T-helper 22 cell (primary cell): ENCODE results near the gene ANKRD30BL.
"Not testable (repeated sequence)": the region's sequence is repeated elsewhere in the genome, so short reads cannot be mapped to it uniquely, and the experiment has no call there.

ENCODE experiments used
- DNase-seq: peaks from one replicate; pipeline ENCODE4 v3.0.0-alpha.2; 2020; ENCODE audit warnings: low read depth

ANKRD30BL gene, protein sequence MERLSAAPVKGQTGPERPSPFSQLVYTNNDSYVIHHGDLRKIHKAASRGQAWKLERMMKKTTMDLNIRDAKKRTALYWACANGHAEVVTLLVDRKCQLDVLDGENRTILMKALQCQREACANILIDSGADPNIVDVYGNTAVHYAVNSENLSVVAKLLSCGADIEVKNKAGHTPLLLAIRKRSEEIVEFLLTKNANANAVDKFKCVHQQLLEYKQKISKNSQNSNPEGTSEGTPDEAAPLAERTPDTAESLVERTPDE

DNA sequence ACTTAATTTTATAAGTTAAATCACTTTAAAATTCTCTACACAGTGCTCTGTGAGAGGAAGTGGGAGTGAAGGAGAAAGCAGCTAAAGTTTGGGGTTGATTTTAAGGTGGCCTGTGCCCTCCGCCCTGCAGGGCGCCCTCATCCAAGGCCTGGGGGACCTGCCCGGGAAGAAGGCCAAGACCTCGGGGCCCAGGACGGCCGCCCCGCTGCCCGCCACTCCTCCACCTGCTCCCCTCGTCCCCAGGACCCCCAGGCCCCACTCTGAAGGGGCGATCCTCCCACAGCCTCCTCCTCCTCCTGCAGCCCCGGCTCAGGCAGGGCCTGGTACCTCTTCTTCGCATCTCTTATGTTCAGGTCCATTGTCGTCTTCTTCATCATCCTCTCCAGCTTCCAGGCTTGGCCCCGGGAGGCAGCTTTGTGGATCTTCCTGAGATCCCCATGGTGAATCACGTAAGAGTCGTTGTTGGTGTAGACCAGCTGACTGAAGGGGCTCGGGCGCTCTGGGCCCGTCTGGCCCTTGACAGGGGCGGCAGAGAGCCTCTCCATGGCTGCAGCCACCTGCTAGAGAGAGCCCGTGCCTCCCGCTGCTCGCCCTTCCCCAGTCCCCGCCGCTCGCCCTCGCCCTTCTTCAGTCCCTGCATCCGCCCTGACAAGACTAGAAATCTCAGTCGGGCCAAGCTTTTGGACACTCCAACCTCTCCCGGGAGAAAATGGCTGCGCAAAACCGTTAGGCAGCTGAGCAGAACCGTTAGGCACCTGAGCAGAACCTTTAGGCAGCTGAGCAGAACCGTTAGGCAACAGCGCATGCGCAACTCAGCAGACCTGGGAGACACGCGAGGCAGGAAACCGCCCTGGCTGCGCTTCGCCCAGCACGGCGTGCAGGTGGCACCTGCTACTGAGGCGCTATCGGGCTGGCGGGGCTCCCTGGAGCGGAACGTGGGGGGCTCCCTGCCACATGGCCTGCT is at the start of gene ANKRD30BL:
Gene ANKRD30BL, minus strand, starts transcription at position 792 of the 964 bp plus-strand sequence. Its CDS starts 247 bp downstream, at position 545.
- not testable (repeated sequence) for DNase-seq

DNA sequence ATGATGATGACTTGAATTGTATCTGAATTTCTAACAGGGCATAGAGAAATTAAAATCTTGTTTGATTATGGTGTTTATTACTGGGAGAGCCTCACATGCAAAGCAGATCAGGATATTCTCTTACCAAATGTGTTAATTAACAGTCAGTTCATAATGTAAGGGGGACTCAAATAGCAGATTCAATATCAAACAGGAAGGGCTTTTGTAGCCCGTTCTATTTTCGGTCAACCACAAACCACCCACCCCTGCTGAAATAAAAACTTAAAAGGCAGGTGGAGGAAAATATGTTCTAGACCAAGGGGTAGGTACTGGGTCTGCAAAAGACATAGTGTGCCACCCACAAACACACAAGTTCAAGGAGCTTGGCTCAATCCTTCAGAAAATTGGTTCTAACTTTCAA is 41.1 kb upstream of the ANKRD30BL start:
- not testable (repeated sequence) for DNase-seq

GRCh38 chr2:132192854-132193253 is 31.1 kb upstream of the ANKRD30BL start:
- DNase-seq: not testable (repeated sequence)

- not testable (repeated sequence) for DNase-seq
These were observed 5.3 kb upstream of the ANKRD30BL start for GRCh38 chr2:132167100-132167499.

- DNase-seq: not testable (repeated sequence)
These were observed 441 bp upstream of the ANKRD30BL start for GRCh38 chr2:132162125-132162660.

DNA sequence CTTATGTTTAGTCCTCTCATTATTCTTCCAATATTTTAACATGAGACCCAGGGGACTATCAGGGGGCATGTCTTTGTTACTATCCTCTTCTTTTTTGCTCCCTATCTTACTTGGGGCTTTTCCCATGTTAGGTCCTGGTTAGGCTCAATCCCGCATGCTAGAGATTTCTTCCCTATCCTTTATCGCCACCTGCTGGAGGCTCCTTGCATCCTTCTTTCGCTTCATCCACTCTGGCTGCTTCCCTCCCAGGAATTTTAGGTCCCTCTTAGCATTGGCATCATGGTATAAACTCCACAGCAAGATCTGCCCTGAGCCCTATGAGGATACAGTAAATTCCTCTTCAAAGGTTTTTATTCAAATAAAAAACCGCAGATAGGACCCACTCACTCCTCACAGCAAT is 15.0 kb downstream of the ANKRD30BL start:
- not testable (repeated sequence) for DNase-seq
